Measurements from ENCODE around the gene CYP27B1.
A peak's percentile ranks its signal among the peaks of the same experiment; 100 is the strongest.
"Not testable (repeated sequence)": the region's sequence is repeated elsewhere in the genome, so short reads cannot be mapped to it uniquely, and the experiment has no call there.

The CYP27B1 gene

GRCh38 chr12:57725851-57726150, 41.1 kb downstream of the CYP27B1 start:
- H3K27ac ChIP-seq, result peak overlapping the region; percentile 88
- no peak for TF ChIP-seq CTCF (conservative IDR thresholded peaks at IDR 0.05)

- TF ChIP-seq CTCF (conservative IDR thresholded peaks at IDR 0.05), result no peak
- H3K27ac ChIP-seq, result no peak overlapping the region
These were observed 41.7 kb downstream of the CYP27B1 start for GRCh38 chr12:57724936-57725740.

- no peak overlapping the region for H3K27ac ChIP-seq
- TF ChIP-seq CTCF (conservative IDR thresholded peaks at IDR 0.05), result no peak
These were observed 42.6 kb downstream of the CYP27B1 start for GRCh38 chr12:57724003-57724935.

- no peak for TF ChIP-seq CTCF (conservative IDR thresholded peaks at IDR 0.05)
- no peak overlapping the region for H3K27ac ChIP-seq
These were observed 43.3 kb downstream of the CYP27B1 start for GRCh38 chr12:57723630-57723962.

GRCh38 chr12:57722716-57723629, 43.9 kb downstream of the CYP27B1 start:
- TF ChIP-seq CTCF (conservative IDR thresholded peaks at IDR 0.05), result no peak
- H3K27ac ChIP-seq, result no peak overlapping the region

- H3K27ac ChIP-seq, result not testable (repeated sequence)
These were observed 44.9 kb downstream of the CYP27B1 start for GRCh38 chr12:57721846-57722608.
